Stimulated activated CD4-positive, alpha-beta T cell treated with anti-CD3 and anti-CD28 coated beads, Interleukin-4, amount 100 ng/mL, for 48 hours (primary cell): ENCODE measurements around the gene KDR.

ENCODE experiments used
- DNase-seq, 2 donors: peaks; one replicate each; pipeline ENCODE4 v3.0.0-alpha.2; 2020; ENCODE audit warnings: low read depth in 2 of 2

KDR gene

DNA sequence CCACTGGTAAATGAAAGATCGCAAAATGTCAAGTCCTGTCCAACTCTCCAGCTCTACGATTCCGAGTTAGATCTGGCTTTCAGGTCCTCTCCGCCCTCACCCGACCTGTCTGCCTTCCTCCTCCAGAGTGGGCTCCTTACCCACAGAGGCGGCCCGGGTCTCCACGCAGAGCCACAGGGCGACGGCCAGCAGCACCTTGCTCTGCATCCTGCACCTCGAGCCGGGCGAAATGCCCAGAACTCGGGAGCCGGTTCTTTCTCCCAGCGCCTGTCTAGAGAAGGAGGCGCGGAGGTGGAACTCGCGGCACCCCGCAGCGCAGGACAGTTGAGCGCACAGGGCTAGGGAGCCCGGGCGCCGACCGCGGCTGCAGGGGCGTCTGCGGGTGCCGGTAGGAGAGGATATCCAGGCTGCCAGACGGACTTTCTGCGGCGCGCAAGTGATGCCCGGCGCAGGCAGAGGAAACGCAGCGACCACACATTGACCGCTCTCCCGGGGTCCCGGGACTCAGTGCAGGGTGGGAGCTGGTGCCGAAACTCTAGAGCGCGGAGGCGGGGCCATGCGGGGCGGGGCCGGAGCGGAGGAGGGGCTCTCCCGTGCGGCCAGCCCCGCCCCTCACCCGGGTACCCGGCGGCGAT is at the start of gene KDR:
KDR (minus strand) TSS at position 509 of the 635 bp plus-strand sequence; CDS start at position 207, 302 bp downstream.
- no peak for DNase-seq

DNA sequence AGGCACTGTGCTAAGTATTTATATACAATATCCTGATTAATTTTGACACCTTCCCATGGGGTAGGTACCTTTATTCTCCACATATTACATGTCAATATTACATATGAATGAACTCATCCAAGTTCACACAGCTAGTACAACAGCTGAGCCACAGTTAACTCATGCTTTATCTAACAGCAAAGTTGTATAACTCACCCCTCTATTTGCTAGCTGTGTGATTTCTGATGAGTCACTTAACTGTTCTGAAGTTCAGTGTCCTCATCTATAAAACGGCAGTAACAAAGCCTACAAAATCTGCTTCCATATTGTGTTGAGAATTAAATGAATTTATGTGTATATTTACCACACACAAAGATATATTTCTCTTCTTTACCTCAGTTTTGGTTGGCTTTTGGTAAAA is 48.2 kb upstream of the KDR start:
- no peak for DNase-seq

- DNase-seq = no peak
Measured at GRCh38 chr4:55172694-55173287, 47.4 kb upstream of the KDR start.

DNA sequence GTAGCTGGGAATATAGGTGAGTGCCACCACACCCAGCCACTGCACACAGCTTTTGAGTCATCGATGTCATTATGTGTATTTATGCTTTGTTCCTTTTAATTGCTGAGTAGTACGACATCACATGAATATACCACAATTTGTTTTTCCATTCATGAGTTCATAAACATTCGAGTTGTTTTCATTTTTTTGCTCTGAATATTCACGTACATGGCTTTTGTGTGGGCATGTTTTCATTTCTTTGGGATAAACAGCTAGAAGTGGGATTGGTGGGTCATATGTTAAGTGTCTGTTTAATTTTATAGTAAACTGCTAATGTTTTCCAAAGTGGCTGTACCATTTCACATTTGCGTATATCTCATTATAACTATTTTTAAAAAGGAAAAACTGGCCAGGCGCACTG is 45.1 kb upstream of the KDR start:
- DNase-seq = no peak

DNA sequence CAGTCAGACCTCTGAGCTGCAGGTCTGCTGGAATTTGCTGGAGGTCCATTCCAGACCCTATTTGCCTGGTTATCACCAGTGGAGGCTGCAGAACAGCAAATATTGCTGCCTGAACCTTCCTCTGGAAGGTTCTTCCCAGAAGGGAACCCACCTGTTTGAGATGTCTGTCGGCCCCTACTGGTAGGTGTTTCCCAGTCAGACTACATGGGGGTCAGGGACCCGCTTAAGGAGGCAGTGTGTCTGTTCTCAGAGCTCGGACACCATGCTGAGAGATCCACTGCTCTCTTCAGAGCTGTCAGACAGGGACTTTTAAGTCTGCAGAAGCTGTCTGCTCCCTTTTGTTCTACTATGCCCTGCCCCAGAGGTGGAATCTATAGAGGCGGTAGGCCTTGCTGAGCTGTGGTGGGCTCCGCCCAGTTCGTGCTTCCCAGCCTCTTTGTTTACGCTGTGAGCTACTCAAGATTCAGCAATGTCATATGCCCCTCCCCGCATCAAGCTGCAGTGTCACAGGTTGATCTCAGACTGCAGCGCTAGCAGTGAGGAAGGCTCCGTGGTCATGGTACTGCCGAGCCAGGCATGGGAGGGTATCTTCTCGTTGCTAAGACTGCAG is 44.1 kb upstream of the KDR start:
- no peak for DNase-seq

DNA sequence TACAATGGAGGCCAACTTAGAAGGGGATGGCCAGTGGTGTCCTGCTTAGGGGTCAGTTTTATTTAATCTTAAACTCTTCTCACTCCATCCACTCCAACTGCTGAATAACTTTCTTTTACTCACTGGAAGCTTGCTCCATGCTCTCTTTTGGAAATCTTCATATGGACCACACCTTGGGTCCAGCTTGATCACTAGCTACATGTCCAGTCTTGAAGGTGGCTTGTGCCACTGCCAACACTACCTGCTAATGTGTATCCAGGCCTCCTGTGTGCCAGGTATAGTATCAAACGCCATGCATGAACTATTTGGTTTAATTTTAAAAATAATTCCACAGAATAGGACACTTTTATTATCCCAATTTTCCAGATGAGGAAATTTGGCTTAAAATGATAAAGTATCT is 37.0 kb upstream of the KDR start:
- DNase-seq = no peak

DNA sequence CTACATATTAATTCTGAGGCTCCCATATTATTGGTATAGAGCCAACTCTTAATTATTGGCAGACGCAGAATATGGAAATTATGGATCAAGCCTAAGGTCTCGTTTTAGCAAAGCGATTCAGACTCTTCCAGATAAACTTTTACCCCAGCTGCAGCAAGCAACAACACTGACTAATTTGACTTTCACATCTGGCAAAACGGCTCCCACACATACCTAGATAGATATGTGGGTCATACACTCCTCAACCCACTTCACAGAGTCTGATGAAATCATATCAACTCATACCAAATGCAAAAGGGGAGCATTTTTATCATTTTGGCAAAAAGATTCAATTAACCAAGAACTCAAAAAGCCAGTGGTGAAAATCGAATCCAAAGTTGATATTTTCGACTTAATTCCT is 36.3 kb upstream of the KDR start:
- no peak for DNase-seq

- no peak for DNase-seq
Measured at GRCh38 chr4:55159851-55160250, 34.5 kb upstream of the KDR start.

GRCh38 chr4:55158957-55159356 is 33.6 kb upstream of the KDR start:
- DNase-seq = no peak

DNA sequence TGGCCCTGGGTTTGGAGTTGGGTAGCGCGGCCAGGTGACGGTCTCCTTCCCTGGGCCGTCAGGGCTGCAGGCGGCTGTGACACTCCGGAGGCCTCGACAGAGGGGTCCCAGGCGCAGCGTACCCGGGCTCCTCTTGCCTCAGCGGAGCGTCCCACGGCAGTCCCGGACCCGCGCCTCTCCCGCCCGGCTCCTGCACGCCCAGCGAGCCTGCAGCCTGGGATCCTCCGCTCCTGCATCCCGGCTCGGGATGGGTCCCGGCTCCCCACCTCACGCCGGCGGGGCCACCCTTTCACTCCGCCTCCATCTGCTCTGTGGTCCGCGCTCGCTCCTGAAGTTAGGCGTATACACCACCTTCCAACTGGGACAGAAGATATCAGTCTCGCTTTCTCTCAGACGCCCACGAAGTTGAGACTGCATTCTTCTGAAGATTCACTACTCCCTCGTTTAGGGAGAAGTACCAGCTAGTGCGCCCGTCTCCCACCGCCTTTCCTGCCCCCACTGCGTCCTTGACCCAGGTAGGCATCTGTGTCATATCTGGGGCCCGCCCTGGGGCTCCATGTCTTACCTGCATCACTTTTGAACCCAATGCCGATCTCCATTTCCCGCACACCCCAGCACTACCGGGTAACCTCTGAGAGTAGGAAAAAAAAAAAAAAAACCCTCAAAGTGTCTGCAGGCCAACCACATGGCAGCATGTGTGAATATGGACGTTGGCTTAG is 32.3 kb upstream of the KDR start:
- DNase-seq = no peak

DNA sequence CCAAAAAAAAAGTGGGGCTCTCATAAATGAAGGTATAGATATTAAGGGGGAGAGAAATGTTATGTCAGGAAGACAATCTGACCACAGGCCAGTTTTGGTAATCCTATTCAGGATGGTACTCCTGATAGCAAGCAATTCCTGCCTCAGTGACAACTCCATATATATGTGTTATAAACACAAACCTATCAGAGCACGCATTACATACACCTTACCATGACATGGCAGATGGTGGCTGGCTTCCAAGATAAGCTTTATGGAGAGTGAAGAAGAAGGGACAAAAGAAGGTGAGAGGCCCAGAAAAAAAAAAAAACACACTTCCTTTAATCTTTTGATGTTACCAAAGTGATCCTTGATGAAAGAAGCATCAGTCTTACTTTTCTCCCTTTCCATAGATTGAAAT is 29.5 kb upstream of the KDR start:
- DNase-seq = no peak

- no peak for DNase-seq
Measured at GRCh38 chr4:55154290-55154880, 29.0 kb upstream of the KDR start.

DNA sequence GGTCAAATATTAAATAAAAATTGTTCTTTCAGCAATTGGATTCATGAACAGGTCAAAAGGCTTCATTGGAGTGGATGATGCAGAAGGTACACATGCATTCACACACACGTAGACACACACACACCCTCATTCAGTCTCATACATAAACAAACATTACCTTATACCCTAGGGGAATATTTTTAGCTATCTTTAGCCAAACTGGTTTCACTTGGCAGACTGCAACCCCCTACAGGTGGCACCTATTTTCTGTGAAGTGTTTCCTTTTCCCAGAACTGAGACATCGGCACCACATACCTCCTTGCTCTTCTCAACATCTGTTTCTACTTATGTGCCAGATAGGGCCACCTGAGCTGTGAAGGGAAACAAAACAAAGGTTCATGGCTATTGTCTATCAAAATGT is 18.5 kb upstream of the KDR start:
- DNase-seq = no peak

DNA sequence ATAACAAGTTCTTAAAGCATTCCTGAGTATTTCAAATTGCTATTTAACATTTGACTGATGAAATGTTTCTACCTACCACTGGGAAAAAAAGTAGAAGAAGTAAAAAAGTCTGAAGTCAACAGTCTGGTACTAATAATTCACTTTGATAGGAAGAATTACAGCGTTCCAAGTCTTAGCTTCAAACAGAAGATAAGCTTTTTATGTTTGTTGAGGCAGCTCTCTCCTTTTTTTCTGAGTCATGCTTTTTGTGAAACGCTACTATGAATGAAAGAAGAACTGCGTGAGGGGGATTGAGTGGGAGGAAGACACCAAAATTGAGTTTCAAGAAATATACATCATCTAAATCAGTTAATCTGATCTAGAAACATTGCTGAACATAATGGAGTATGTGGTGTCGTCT is 13.0 kb upstream of the KDR start:
- no peak for DNase-seq

DNA sequence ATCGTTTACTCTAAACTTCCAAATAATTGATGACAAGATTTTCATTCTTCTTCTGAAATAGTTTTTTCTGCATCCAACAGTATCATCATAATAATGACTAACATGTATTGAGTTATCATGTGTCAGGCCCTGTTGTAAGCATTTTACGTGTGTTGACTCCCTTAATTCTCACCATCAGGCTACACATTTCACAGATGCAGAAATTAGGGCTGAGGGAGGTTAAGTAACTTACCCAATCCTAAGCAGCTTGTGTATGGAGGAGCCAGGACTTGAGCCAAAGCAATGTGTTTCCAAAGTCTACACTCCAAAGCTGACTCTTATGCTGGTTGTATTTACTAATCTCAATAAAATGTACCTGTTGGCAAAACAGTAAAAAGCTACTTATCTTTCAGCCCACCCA is 11.2 kb upstream of the KDR start:
- DNase-seq = no peak

DNA sequence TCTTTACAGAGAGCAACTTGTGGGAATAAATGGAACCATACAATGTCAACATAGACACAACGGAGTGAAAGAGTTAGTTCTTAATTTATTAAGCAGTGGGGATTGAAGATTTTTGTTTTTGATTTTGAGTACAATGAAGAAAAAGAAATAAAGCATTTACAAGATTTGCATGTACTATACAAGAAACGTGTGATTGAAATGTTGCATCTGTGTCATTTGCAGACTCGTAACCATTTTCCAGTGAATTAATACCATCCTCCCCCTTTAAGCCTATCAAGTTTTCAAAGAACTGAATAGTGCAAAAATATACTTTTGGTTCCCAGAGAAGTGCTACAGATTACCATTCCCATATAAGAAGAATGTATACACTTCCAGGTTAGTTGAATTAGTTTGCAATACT is 8.6 kb upstream of the KDR start:
- DNase-seq = no peak

DNA sequence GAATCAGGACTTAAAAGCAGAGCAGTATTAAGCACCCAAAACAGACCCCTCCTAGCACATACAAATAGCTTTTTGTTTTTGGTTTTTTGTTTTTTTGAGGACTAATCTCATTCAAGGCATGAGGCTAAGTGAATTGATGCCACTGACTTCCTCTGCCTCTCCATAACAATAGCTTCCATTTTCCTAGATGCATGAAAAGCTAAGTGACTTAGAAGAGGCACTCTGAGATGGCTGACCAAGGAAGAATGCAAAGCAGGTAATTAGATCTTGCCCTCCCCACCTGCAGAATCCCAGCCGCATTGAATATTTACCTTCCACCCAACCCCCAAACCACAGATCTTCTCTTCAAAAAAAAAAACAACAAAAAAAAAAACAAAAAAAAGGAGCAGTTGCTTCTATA is 7.4 kb upstream of the KDR start:
- no peak for DNase-seq

- DNase-seq = no peak
Measured at GRCh38 chr4:55127521-55127920, 2.1 kb upstream of the KDR start.

DNA sequence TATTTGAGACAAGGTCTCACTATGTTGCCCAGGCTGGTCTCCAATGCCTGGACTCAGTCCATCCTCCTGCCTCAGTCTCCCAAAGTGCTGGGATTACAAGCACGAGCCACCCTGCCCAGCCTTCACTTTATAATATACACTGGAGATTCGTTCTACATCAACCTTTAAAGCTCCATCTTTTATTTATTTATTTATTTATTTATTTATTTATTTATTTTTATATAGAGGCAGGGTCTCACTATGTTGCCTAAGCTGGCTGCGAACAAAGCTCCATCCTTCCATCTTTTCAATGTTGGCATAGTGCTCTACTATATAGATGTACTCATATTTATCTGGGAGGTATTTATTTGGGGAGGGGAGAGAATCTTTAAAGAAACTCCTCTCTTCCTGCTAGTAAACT is 1.7 kb upstream of the KDR start:
- no peak for DNase-seq

DNA sequence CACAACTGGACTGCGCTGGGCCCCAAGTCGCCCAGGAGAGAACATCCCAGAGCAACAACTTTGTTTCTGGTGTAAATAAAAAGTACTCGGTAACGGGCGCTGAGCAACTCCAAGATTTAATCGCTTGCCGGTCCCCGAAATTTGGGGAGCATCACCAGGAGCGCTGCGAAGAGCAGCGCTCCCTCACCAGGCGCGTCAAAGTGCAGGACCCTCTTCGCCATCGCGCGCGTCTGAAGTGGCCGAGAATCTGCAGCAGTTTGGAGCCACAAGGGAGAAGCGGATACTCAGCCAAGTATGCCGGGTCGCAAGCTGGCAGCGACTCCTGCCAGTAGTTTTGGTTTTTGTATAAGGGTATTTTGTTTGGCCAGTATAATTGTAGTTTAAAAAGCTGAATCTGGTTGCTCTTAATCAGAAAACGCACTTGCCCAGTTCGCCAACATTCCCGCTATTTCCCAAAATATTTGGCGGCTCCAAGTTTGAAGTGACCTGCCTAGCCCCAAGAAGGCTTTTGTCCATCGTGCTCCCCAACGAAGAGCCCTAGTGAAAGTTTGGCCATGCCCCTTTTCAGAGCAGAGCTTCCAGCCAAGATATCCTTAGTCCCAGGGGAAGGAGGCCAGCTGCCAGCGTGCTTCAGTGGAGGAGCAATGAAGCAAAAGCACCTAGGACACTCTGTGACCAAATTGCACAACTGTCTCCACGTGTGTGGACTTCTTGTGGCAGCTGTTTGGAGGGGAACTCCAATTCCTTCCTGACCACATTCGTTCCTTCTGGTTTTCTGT is 557 bp upstream of the KDR start:
- no peak for DNase-seq

DNA sequence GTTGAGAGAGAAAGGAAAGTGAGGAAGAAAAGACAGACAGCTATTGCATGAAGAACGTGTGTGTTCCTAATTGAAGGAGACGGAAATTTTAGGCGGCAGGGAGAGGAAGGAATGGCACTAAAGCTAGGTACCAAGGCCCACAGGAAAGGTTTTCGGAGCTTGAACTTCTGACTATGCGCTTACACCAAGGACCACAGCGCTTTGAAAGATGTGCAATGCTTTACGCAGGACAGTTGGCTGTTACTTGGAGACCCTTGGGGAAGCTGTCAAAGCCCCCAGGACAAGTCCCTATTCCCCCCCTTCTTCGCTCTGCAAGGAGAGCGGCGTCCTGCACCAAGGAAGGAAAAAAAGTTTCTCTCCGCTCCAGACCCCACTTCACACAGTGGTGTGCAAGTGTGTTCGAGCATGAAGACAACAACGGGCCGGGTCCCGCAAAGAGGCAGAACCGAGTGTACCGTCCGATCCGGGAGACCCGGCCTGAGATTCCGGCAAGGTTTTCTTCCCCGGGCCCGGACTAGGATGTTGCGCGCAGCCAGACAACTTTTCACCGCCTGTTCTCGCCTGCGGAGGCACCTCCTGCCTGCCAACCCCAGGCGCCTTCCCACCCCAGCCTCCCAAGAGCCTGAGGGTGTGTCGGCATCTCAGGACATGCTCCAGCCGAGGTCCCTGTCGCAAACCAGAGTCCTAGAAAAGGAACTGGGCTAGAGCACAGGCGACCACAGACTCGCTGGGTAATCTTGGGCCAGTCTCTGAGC is 896 bp downstream of the KDR start:
- no peak for DNase-seq
